ENCODE data around the gene TRIM2.
"Not testable (repeated sequence)": the region's sequence is repeated elsewhere in the genome, so short reads cannot be mapped to it uniquely, and the experiment has no call there.

TRIM2 gene

DNA sequence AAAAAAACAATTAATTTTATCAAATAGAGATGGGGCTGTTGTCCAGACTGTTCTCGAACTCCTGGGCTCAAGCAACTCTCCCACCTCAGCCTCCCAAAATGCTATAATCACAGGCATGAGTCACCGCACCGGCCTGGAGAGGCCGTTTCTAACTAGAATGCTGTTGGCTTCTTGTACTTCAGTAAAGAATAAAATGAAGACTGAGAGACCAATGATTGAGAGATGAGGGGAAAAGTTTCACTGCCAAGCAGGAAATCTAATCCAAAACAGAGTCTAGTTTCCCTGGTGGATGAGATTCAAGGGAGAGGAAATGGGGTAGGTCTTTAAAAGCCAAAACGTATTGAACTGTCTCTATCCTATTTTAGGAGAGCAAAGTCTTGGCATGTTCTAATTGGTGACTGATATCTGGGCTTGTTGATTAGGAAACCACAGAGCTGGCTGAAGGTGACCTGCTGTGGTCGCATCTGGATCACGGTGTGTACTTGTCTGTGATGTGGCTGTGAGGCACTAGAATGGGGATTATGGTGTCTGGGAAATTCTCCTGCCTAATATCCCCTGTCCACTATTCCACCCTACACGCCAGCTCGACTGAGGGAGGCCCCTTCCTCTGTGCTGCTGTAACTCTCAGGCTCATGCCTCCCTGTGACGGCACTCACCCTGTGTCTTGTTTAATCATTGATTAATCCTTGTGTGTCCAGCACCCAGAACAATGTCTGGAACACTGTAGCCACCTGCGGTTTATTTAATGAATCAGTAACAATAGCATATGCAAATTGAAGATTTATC, 15.0 kb upstream of the TRIM2 start:
- DNase-seq (ENCODE audit: low read depth in 3 of 3) = no peak

- DNase-seq (ENCODE audit: low read depth in 3 of 3) = no peak
These were observed 12.4 kb upstream of the TRIM2 start for GRCh38 chr4:153191795-153192363.

GRCh38 chr4:153197301-153197700, 6.9 kb upstream of the TRIM2 start:
- no peak for DNase-seq (ENCODE audit: low read depth in 3 of 3)

- no peak for DNase-seq (ENCODE audit: low read depth in 3 of 3)
These were observed 5.5 kb upstream of the TRIM2 start for GRCh38 chr4:153198719-153199118.

DNA sequence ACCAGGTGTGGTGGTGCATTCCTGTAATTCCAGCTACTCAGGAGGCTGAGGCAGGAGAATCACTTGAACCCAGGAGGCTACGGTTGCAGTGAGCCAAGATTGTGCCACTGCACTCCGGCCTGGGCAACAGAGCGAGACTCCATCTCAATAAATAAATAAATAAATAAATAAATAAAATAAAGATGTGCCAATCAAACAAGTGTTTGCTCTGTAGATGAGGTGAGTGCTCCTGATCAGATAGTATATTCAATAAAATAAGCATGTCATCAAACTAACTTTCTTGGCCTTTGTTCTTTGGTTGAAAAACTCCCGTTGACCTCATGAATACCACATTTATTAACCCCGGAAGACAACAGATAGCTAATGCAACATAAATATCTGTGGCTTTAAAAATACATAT, 497 bp upstream of the TRIM2 start:
- DNase-seq (ENCODE audit: low read depth in 3 of 3) = not testable (repeated sequence)

- no peak for DNase-seq (ENCODE audit: low read depth in 3 of 3)
These were observed 745 bp downstream of the TRIM2 start for GRCh38 chr4:153204728-153205648.

- DNase-seq (ENCODE audit: low read depth in 3 of 3) = peak in 1 of 3 experiments; percentile 47
These were observed 1.5 kb downstream of the TRIM2 start for GRCh38 chr4:153205757-153206156.

GRCh38 chr4:153206534-153206933, 2.3 kb downstream of the TRIM2 start:
- DNase-seq (ENCODE audit: low read depth in 3 of 3) = no peak

DNA sequence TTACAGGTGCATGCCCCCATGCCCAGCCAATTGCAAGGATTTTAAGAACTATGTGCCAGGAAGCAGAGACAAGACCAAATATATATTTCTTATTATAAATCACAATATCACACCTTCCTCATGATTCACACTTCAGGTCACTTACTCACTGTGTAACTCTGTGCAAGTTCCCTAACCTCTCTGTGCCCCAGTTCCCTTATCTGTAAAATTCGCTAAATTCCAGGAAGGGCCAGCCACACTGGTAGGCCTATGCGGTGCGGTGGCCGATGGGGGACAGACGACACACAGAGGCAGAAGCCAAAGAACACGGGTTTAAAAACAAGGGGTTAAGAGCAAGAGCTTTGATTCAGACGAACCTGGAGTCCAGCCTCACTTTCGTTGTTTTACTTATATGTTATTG, 2.8 kb downstream of the TRIM2 start:
- DNase-seq (ENCODE audit: low read depth in 3 of 3) = no peak

DNA sequence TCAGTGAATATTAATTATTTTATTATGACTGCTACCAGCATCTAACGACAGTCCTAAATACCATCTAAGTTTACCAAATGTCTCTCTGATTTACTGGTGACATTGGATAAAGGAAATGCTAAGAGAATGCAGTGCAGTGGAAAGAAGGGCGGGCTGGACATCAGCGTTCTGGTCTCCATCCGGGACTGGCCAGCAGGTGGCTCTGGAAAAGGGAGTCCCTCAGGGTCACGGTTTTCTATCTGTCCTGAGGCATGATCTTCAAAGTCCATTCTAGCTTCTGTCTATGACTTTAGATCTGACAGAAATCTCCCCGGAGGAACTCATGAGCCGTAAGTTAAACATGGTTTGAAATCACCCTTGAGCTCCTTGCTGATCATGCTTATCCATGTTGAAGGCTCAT, 3.3 kb downstream of the TRIM2 start:
- DNase-seq (ENCODE audit: low read depth in 3 of 3) = no peak

- DNase-seq (ENCODE audit: low read depth in 3 of 3) = no peak
These were observed 5.2 kb downstream of the TRIM2 start for GRCh38 chr4:153209410-153209809.

GRCh38 chr4:153210727-153211126, 6.5 kb downstream of the TRIM2 start:
- no peak for DNase-seq (ENCODE audit: low read depth in 3 of 3)

GRCh38 chr4:153211986-153212728, 7.9 kb downstream of the TRIM2 start:
- no peak for DNase-seq (ENCODE audit: low read depth in 3 of 3)

GRCh38 chr4:153212736-153213135, 8.5 kb downstream of the TRIM2 start:
- DNase-seq (ENCODE audit: low read depth in 3 of 3) = no peak

GRCh38 chr4:153215921-153216320, 11.7 kb downstream of the TRIM2 start:
- no peak for DNase-seq (ENCODE audit: low read depth in 3 of 3)

- DNase-seq (ENCODE audit: low read depth in 3 of 3) = no peak
These were observed 12.3 kb downstream of the TRIM2 start for GRCh38 chr4:153216546-153216945.

DNA sequence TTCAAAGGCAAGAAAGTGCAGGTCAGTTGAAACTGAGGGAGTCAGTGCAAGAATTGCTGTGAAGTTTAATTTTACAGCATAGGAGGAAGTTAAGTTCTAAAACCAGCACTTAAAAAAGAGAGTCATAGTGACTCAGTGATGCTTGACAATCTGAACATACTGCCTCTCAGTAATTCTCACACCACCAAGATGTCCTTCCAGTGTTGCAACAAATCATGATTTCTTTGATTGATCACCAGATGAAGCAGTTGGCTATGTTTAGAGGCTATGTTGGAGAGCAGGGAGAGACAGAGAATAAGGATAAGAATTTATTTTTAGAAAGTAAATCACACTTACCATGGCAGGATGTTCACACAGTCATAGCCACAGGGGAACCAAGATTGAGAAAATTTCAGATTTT, 13.2 kb downstream of the TRIM2 start:
- no peak for DNase-seq (ENCODE audit: low read depth in 3 of 3)

DNA sequence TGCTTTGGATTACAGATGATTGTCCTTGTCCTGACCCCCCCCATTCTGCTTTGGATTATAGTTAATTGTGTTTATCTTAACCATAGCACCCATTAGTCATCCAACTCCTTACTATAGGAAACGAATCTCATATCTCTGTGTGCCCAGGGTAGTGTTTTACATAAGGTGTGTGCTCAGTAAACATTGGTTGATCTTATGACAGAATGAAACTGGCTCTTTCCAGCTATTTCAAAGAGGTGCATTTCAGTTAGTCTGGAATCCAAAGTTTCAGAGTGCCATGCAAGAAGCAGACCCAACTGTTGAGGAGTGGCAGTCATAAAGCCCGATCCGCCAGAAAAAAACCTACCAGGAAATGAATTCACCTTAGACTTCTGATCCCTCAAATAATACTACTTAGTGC, 14.7 kb downstream of the TRIM2 start:
- DNase-seq (ENCODE audit: low read depth in 3 of 3) = no peak

- no peak for DNase-seq (ENCODE audit: low read depth in 3 of 3)
These were observed 16.6 kb downstream of the TRIM2 start for GRCh38 chr4:153220682-153221395.

DNA sequence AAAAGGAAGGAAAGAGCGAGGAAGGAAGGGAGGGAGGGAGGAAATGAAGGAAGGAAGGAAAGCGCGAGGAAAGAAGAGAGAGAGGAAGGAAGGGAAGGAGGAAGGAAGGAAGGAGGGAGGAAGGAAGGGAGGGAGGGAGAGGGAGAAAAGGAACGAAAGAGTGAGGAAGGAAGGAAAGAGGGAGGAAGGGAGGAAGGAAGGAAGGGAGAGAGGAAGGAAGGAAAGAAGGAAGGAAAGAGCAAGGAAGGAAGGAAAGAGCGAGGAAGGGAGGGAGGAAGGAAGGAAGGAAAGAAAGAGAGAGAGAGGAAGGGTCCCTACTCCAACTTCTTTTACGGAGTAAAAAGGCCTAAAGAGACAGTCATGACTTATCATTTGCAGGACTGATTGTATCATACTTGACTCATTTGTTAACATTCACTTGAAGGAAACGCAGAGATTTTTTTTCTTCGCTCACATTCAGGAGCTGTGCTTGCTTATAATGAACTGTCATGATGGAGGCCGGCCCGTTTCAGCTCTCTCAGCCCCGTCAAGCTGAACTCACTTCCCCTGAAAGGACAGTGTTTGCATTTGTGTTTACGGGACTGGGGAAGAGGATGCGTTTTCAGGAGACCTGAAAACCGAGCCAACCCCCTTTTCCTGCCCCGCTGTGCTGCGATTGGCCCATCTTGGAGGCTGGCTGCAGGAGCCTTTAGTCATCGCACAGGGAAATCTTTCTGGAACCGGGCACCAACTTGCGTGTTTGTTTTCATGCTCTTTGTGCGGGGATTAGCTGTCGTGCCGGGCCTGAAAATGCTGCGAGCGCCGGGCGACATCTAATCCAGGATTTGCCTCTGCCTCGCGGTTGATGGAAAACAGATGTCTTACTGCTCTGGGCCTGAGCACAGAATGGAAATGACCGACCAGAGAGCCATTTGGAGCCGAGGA, 17.8 kb downstream of the TRIM2 start:
- DNase-seq (ENCODE audit: low read depth in 3 of 3) = peak in 1 of 3 experiments; percentile 27

Measured in stimulated activated CD4-positive, alpha-beta T cell treated with anti-CD3 and anti-CD28 coated beads, TNF-alpha, amount 100 ng/mL, for 24 hours (primary cell).